PC-3 (cell line): ENCODE data around the gene CUL2. TPM values are rescaled to one million over a fixed set of nuclear protein-coding genes. Genes with fewer than 3 reads are reported as not detected.

Experiments
- ATAC-seq: fragments of 200-7000 bp; cut with Tn5 transposase; 2 replicates; pipeline ENCODE4 v1.9.1; 2020; ENCODE audit warnings: mild to moderate bottlenecking, moderate library complexity
- BruUV-seq: library from RNA; stranded (reverse); fragments of 400-500 nt; replicated peaks from 2 replicates; lab custom pipeline; 2021; lab: Mats Ljungman, UMichigan
- CTCF ChIA-PET: fragments of 300-600 bp; sonication (Branson Sonifier 250); formaldehyde crosslinking; loops from one replicate; lab custom pipeline; 2022; ENCODE audit warnings: antibody characterized with exemption; lab: Charles Lee
- POLR2A ChIA-PET: fragments of 300-600 bp; sonication (Branson Sonifier 250); formaldehyde crosslinking; loops from one replicate; lab custom pipeline; 2022; ENCODE audit warnings: antibody characterized with exemption; ENCODE audit not compliant: unreplicated experiment; lab: Charles Lee
- DNase-seq: peaks from one replicate; pipeline ENCODE4 v3.0.0-alpha.2; 2015
- H2AFZ ChIP-seq: fragments of 300-600 bp; sonication (generic); 2 replicates; pipeline ENCODE4 v1.6.0; 2016; ENCODE audit warnings: antibody characterized with exemption, low read length
- H3F3A ChIP-seq: fragments of 300-600 bp; sonication (generic); one replicate; pipeline ENCODE4 v1.6.0; 2017; ENCODE audit warnings: antibody characterized with exemption, low read length, control low read depth, mild to moderate bottlenecking; ENCODE audit not compliant: unreplicated experiment
- H3K27ac ChIP-seq: fragments of 300-600 bp; sonication (generic); 2 replicates; pipeline ENCODE4 v1.5.1; 2016; ENCODE audit warnings: mild to moderate bottlenecking, low read length
- H3K27me3 ChIP-seq: fragments of 300-600 bp; sonication (generic); 2 replicates; pipeline ENCODE4 v1.6.1; 2016; ENCODE audit warnings: low read length, mixed read lengths
- H3K36me3 ChIP-seq: fragments of 300-600 bp; sonication (generic); 2 replicates; pipeline ENCODE4 v1.6.1; 2016; ENCODE audit warnings: low read depth, mixed run types, low read length, mixed read lengths
- H3K4me1 ChIP-seq: fragments of 300-600 bp; sonication (generic); 2 replicates; pipeline ENCODE4 v1.5.1; 2016; ENCODE audit warnings: low read length; ENCODE audit not compliant: insufficient read depth
- H3K4me2 ChIP-seq: fragments of 300-600 bp; sonication (generic); 2 replicates; pipeline ENCODE4 v1.6.0; 2016; ENCODE audit warnings: low read length
- H3K4me3 ChIP-seq: fragments of 300-600 bp; sonication (generic); 2 replicates; pipeline ENCODE4 v1.5.1; 2016; ENCODE audit warnings: mild to moderate bottlenecking, low read length, mixed read lengths
- H3K79me2 ChIP-seq: fragments of 300-600 bp; sonication (generic); 2 replicates; pipeline ENCODE4 v1.6.1; 2017; ENCODE audit warnings: low read length, mixed read lengths
- H3K9ac ChIP-seq: fragments of 300-600 bp; sonication (generic); 2 replicates; pipeline ENCODE4 v1.6.0; 2016; ENCODE audit warnings: mild to moderate bottlenecking, low read length
- H3K9me2 ChIP-seq: fragments of 300-600 bp; sonication (generic); replicated peaks from 2 replicates; pipeline ENCODE4 v1.6.1; 2016; ENCODE audit warnings: mixed run types, low read length, mixed read lengths
- H3K9me3 ChIP-seq: fragments of 300-600 bp; sonication (generic); 2 replicates; pipeline ENCODE4 v1.6.1; 2016; ENCODE audit warnings: low read length, mixed read lengths
- H4K20me1 ChIP-seq: fragments of 300-600 bp; sonication (generic); 2 replicates; pipeline ENCODE4 v1.6.1; 2016; ENCODE audit warnings: low read length, mixed read lengths
- CTCF ChIP-seq: fragments of 300-600 bp; sonication (generic); conservative IDR thresholded peaks from 2 replicates; pipeline ENCODE4 v1.5.1; 2017; ENCODE audit warnings: antibody characterized with exemption, low read depth, mild to moderate bottlenecking, low read length
- EZH2 ChIP-seq: fragments of 300-600 bp; sonication (generic); IDR thresholded peaks from one replicate; pipeline ENCODE4 v1.6.1; 2017; ENCODE audit warnings: antibody characterized with exemption, mild to moderate bottlenecking, low read length; ENCODE audit not compliant: unreplicated experiment
- EZH2phosphoT487 ChIP-seq: fragments of 300-600 bp; sonication (generic); IDR thresholded peaks from 2 replicates; pipeline ENCODE4 v1.6.1; 2018; ENCODE audit warnings: mild to moderate bottlenecking, antibody characterized with exemption, low read length, borderline replicate concordance
- intact Hi-C: fragments of 100-400 bp; cut with micrococcal nuclease; formaldehyde crosslinking; loops from 2 replicates; pipeline ENCODE4 v1.9.0; 2023
- total RNA-seq: library from RNA; depleted of rRNA; stranded (reverse); fragments of >200 nt; gene quantifications from 2 replicates; pipeline ENCODE4 v1.2.3, GENCODE V29; 2014

Gene CUL2
- total RNA-seq, 1 experiment from 2014 or later, result 129 TPM

GRCh38 chr10:34969171-34969570, 121.0 kb downstream of the CUL2 start:
- POLR2A ChIA-PET, result no interaction called here
- H3K36me3 ChIP-seq, result no peaks in the 10 kb centered on the region

GRCh38 chr10:34967335-34967880, 122.7 kb downstream of the CUL2 start:
- CTCF ChIA-PET, result interaction anchor here (0.6 kb wide), 1 partner anchor 341 kb away, joined by 3 read pairs; no protein-coding TSS in a partner anchor

More at GRCh38 chr10:34969171-34969570, 121.0 kb downstream of the CUL2 start:
- intact Hi-C loops, result no loop called here
- CTCF ChIA-PET, result no interaction called here
- H3K27ac ChIP-seq, result no peak overlapping the region
- no peaks in the 10 kb centered on the region for H3K79me2 ChIP-seq
- H3K27me3 ChIP-seq, result no peaks in the 10 kb centered on the region
- TF ChIP-seq EZH2phosphoT487, result no peak
- no peak for TF ChIP-seq EZH2
- TF ChIP-seq CTCF, result no peak
- H3K9me2 ChIP-seq, result no peaks in the 10 kb centered on the region
- no peak overlapping the region for H3K4me2 ChIP-seq
- no peaks in the 10 kb centered on the region for H3K9me3 ChIP-seq
- H3K4me1 ChIP-seq, result peaks cover 24% of the 10 kb centered on the region
- H2AFZ ChIP-seq, result no peak overlapping the region
- no peaks in the 10 kb centered on the region for H3F3A ChIP-seq
- DNase-seq (no peak), ATAC-seq (no peak)
- no peaks in the 10 kb centered on the region for H4K20me1 ChIP-seq
- BruUV-seq, result no TSS peak
- no peak overlapping the region for H3K9ac ChIP-seq
- H3K4me3 ChIP-seq, result no peak overlapping the region

More at GRCh38 chr10:34967335-34967880, 122.7 kb downstream of the CUL2 start:
- Histone ChIP-seq H3F3A (no peaks in the 10 kb centered on the region), H4K20me1 (no peaks in the 10 kb centered on the region), H3K27ac (no peak overlapping the region), H3K9me3 (no peaks in the 10 kb centered on the region), H3K27me3 (no peaks in the 10 kb centered on the region), H3K4me1 (peaks cover 9% of the 10 kb centered on the region), H3K9me2 (no peaks in the 10 kb centered on the region), H3K4me2 (no peak overlapping the region), H3K79me2 (no peaks in the 10 kb centered on the region), H3K36me3 (no peaks in the 10 kb centered on the region), H2AFZ (no peak overlapping the region), H3K9ac (no peak overlapping the region), H3K4me3 (no peak overlapping the region)
- intact Hi-C loops, result no loop called here
- ATAC-seq (no peak), DNase-seq (no peak)
- TF ChIP-seq EZH2phosphoT487, result no peak
- no peak for TF ChIP-seq EZH2
- no peak for TF ChIP-seq CTCF
- no TSS peak for BruUV-seq
- POLR2A ChIA-PET, result no interaction called here
